Measurements from ENCODE around the gene FGF1.

DNA sequence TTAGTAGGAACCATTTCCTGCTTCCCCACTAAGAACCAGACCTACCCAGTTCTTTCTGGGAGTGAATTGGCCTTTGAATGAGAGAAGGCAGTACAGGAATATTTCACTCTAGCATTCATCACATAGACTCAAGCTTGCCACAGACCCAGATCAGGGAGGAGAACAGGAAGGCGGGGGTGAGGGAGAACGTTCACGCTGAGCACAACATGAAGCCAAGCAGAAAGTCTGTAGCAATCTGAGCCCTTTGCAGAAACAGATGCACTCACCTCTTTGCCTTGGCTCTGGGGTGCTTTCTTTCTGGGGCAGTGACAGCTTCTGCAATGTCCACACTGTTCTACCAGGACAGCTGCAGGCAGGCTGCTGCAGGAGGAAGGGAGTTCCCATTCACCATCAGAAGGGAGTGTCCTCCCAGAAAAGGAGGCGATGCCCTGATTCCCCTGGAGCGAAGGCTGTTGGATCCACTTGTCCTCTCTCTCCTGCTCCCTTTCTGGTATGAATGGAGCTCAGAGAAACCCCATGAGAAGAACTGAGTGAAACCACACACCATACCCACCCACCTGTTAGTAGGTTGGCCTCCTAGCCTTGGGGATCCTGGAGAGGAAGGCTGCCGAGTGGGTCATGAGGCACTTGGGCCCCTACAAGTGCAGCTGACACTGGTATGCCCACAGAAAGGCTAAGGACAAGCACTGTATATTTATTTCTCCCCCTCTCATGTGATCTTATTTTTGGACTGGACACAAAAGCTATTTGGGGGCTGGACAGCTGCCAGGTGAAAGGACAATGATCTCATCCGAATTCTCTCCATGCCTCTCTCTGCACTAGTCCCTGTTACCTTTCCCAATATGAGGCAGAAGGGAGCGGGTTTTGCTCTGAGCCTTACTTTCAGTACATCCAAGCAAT lies 11.7 kb upstream of the FGF1 start:
- TF ChIP-seq SP1 (IDR thresholded peaks at IDR 0.05) (no peak), FOXK2 (IDR thresholded peaks at IDR 0.05) (no peak), HDGF (IDR thresholded peaks at IDR 0.05; ENCODE audit: borderline replicate concordance) (no peak), TARDBP (IDR thresholded peaks at IDR 0.05) (no peak), FOXA1 (IDR thresholded peaks at IDR 0.05) (no peak), ELF4 (IDR thresholded peaks at IDR 0.05) (no peak), NFRKB (IDR thresholded peaks at IDR 0.05) (no peak), LEF1 (IDR thresholded peaks at IDR 0.05; ENCODE audit: borderline replicate concordance) (no peak), FOXM1 (IDR thresholded peaks at IDR 0.05; ENCODE audit: borderline replicate concordance) (no peak)
